Measurements from ENCODE around the gene PEX11B. TPM values are rescaled to one million over a fixed set of nuclear protein-coding genes. Genes with fewer than 3 reads are reported as not detected.

Gene PEX11B
- total and polyA plus RNA-seq, 2 experiments from 2014 or later = 7.4 to 9.1 TPM

DNA sequence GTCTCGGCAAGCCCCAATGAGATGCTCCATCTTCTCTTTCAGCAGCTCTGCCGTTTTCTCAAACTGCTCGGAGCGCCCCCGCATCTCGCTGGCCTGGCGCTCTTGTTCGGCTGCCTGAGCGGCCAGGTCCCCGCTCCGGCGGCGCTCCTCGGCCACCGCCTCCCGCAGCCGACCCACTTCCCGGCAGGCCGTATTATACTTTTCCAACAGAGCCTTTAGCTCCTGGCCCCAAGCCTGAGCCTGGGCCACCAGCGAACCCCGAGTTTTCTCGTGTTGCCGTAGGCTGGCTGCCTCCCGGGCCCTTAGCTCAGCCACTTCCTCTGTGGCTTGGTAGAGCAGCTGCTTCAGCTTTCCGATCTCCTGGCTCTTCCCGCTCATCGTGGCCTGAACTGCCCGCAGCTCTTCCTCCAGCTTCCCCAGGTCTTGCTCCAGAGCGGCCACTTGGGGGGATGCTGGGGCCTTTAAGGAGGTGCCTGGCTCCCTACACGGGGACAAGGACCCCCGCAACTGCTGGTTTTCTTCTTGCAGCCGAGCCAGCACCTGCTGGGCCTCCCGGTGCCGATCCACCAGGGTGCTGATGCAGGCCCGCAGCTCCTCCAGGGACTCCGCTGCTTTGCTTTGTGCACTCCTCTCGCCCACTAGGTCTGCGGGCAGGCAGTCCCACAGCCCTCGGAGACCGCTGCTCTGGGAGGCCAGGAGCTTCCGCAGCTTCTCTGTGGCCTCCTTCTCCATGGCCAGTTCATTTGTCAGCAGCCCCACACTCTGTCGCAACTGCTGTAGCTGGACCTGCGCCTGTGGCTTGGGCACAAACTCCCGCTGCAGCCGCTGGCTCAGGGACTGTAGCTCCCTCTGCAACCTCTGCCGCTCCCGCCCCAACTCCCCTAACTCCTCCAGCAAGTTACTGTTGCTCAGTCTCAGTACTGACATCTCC lies 46.3 kb downstream of the PEX11B start:
- Mint-ChIP-seq H3K27ac (no peak overlapping the region), H3K27me3 (ENCODE audit: insufficient read depth, low read depth, poor library complexity) (peaks cover 29% of the 10 kb centered on the region), H3K9me3 (0 out of 3 replicates have a peak, but pooled peaks cover 4% of the 10 kb centered on the region), H3K36me3 (ENCODE audit: low read depth) (peaks cover 4% of the 10 kb centered on the region; the same call in 1 of the 3 replicates), H3K4me3 (peak overlapping the region; percentile 75), H3K4me1 (peaks cover 31% of the 10 kb centered on the region)
- H2AFZ ChIP-seq = peak overlapping the region; percentile 97
- H3K4me2 ChIP-seq = peak overlapping the region; percentile 86
- peak; percentile 71 for DNase-seq (ENCODE audit: low spot score)
- peak overlapping the region; percentile 66 for H3K4me3 ChIP-seq
- H3K36me3 ChIP-seq (ENCODE audit: insufficient read depth) = no peaks in the 10 kb centered on the region
- no peak overlapping the region for H3K27ac ChIP-seq (ENCODE audit: low read depth)
- H3F3A ChIP-seq (replicated peaks; ENCODE audit: low read depth) = 0 out of 2 replicates have a peak, but pooled peaks cover 7% of the 10 kb centered on the region
- 0 out of 2 replicates have a peak, but pooled peaks cover 3% of the 10 kb centered on the region for H3K9me2 ChIP-seq (ENCODE audit: insufficient read depth)
- H3K4me1 ChIP-seq (ENCODE audit: insufficient read depth) = peaks cover 16% of the 10 kb centered on the region
- no peaks in the 10 kb centered on the region for H3K79me2 ChIP-seq (replicated peaks; ENCODE audit: insufficient read depth)
- TF ChIP-seq ZNF114 (CRISPR knock-in tag; IDR thresholded peaks at IDR 0.05) (no peak), JUNB (IDR thresholded peaks at IDR 0.05; ENCODE audit: unreplicated experiment) (no peak), STAT1 (IDR thresholded peaks at IDR 0.05; ENCODE audit: unreplicated experiment) (no peak), NANOG (IDR thresholded peaks at IDR 0.05; ENCODE audit: borderline replicate concordance) (no peak), EZH2 (IDR thresholded peaks at IDR 0.05; ENCODE audit: low read depth, unreplicated experiment) (no peak), POLR2AphosphoS5 (IDR thresholded peaks at IDR 0.05; ENCODE audit: low read depth) (peak; percentile 38; the same call in 1 of the 2 replicates), CREB1 (CRISPR knock-in tag; IDR thresholded peaks at IDR 0.05; ENCODE audit: low read depth) (no peak), ZNF331 (CRISPR knock-in tag; IDR thresholded peaks at IDR 0.05; ENCODE audit: low read depth) (no peak)
- TF ChIP-seq, protein P1, sequence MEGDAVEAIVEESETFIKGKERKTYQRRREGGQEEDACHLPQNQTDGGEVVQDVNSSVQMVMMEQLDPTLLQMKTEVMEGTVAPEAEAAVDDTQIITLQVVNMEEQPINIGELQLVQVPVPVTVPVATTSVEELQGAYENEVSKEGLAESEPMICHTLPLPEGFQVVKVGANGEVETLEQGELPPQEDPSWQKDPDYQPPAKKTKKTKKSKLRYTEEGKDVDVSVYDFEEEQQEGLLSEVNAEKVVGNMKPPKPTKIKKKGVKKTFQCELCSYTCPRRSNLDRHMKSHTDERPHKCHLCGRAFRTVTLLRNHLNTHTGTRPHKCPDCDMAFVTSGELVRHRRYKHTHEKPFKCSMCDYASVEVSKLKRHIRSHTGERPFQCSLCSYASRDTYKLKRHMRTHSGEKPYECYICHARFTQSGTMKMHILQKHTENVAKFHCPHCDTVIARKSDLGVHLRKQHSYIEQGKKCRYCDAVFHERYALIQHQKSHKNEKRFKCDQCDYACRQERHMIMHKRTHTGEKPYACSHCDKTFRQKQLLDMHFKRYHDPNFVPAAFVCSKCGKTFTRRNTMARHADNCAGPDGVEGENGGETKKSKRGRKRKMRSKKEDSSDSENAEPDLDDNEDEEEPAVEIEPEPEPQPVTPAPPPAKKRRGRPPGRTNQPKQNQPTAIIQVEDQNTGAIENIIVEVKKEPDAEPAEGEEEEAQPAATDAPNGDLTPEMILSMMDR (conservative IDR thresholded peaks at IDR 0.05; ENCODE audit: low read depth in 2 of 2) = 0 out of 4 replicates have a peak, but pooled peaks have one; percentile 2 to 13
- TF ChIP-seq, protein P2, sequence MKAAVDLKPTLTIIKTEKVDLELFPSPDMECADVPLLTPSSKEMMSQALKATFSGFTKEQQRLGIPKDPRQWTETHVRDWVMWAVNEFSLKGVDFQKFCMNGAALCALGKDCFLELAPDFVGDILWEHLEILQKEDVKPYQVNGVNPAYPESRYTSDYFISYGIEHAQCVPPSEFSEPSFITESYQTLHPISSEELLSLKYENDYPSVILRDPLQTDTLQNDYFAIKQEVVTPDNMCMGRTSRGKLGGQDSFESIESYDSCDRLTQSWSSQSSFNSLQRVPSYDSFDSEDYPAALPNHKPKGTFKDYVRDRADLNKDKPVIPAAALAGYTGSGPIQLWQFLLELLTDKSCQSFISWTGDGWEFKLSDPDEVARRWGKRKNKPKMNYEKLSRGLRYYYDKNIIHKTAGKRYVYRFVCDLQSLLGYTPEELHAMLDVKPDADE (IDR thresholded peaks at IDR 0.05) = no peak
- TF ChIP-seq, protein P3, sequence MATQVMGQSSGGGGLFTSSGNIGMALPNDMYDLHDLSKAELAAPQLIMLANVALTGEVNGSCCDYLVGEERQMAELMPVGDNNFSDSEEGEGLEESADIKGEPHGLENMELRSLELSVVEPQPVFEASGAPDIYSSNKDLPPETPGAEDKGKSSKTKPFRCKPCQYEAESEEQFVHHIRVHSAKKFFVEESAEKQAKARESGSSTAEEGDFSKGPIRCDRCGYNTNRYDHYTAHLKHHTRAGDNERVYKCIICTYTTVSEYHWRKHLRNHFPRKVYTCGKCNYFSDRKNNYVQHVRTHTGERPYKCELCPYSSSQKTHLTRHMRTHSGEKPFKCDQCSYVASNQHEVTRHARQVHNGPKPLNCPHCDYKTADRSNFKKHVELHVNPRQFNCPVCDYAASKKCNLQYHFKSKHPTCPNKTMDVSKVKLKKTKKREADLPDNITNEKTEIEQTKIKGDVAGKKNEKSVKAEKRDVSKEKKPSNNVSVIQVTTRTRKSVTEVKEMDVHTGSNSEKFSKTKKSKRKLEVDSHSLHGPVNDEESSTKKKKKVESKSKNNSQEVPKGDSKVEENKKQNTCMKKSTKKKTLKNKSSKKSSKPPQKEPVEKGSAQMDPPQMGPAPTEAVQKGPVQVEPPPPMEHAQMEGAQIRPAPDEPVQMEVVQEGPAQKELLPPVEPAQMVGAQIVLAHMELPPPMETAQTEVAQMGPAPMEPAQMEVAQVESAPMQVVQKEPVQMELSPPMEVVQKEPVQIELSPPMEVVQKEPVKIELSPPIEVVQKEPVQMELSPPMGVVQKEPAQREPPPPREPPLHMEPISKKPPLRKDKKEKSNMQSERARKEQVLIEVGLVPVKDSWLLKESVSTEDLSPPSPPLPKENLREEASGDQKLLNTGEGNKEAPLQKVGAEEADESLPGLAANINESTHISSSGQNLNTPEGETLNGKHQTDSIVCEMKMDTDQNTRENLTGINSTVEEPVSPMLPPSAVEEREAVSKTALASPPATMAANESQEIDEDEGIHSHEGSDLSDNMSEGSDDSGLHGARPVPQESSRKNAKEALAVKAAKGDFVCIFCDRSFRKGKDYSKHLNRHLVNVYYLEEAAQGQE (IDR thresholded peaks at IDR 0.05; ENCODE audit: unreplicated experiment) = no peak
- TF ChIP-seq, protein P4, sequence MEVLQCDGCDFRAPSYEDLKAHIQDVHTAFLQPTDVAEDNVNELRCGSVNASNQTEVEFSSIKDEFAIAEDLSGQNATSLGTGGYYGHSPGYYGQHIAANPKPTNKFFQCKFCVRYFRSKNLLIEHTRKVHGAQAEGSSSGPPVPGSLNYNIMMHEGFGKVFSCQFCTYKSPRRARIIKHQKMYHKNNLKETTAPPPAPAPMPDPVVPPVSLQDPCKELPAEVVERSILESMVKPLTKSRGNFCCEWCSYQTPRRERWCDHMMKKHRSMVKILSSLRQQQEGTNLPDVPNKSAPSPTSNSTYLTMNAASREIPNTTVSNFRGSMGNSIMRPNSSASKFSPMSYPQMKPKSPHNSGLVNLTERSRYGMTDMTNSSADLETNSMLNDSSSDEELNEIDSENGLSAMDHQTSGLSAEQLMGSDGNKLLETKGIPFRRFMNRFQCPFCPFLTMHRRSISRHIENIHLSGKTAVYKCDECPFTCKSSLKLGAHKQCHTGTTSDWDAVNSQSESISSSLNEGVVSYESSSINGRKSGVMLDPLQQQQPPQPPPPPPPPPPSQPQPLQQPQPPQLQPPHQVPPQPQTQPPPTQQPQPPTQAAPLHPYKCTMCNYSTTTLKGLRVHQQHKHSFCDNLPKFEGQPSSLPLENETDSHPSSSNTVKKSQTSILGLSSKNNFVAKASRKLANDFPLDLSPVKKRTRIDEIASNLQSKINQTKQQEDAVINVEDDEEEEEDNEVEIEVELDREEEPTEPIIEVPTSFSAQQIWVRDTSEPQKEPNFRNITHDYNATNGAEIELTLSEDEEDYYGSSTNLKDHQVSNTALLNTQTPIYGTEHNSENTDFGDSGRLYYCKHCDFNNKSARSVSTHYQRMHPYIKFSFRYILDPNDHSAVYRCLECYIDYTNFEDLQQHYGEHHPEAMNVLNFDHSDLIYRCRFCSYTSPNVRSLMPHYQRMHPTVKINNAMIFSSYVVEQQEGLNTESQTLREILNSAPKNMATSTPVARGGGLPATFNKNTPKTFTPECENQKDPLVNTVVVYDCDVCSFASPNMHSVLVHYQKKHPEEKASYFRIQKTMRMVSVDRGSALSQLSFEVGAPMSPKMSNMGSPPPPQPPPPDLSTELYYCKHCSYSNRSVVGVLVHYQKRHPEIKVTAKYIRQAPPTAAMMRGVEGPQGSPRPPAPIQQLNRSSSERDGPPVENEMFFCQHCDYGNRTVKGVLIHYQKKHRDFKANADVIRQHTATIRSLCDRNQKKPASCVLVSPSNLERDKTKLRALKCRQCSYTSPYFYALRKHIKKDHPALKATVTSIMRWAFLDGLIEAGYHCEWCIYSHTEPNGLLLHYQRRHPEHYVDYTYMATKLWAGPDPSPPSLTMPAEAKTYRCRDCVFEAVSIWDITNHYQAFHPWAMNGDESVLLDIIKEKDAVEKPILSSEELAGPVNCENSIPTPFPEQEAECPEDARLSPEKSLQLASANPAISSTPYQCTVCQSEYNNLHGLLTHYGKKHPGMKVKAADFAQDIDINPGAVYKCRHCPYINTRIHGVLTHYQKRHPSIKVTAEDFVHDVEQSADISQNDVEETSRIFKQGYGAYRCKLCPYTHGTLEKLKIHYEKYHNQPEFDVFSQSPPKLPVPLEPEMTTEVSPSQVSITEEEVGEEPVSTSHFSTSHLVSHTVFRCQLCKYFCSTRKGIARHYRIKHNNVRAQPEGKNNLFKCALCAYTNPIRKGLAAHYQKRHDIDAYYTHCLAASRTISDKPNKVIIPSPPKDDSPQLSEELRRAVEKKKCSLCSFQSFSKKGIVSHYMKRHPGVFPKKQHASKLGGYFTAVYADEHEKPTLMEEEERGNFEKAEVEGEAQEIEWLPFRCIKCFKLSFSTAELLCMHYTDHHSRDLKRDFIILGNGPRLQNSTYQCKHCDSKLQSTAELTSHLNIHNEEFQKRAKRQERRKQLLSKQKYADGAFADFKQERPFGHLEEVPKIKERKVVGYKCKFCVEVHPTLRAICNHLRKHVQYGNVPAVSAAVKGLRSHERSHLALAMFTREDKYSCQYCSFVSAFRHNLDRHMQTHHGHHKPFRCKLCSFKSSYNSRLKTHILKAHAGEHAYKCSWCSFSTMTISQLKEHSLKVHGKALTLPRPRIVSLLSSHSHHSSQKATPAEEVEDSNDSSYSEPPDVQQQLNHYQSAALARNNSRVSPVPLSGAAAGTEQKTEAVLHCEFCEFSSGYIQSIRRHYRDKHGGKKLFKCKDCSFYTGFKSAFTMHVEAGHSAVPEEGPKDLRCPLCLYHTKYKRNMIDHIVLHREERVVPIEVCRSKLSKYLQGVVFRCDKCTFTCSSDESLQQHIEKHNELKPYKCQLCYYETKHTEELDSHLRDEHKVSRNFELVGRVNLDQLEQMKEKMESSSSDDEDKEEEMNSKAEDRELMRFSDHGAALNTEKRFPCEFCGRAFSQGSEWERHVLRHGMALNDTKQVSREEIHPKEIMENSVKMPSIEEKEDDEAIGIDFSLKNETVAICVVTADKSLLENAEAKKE (CRISPR knock-in tag; IDR thresholded peaks at IDR 0.05) = no peak
- peak; percentile 82 for ATAC-seq
- peaks cover 33% of the 10 kb centered on the region for H3K27me3 ChIP-seq (ENCODE audit: insufficient read depth)
- no peaks in the 10 kb centered on the region for H4K20me1 ChIP-seq (replicated peaks; ENCODE audit: insufficient read depth)
